ENCODE results near the gene RETREG1. TPM values are rescaled to one million over a fixed set of nuclear protein-coding genes. Genes with fewer than 3 reads are reported as not detected.
"Not testable (repeated sequence)": the region's sequence is repeated elsewhere in the genome, so short reads cannot be mapped to it uniquely, and the experiment has no call there.

The RETREG1 gene
- polyA plus RNA-seq, 5 donors = 2.6 to 3.9 (median 3.0) TPM

DNA sequence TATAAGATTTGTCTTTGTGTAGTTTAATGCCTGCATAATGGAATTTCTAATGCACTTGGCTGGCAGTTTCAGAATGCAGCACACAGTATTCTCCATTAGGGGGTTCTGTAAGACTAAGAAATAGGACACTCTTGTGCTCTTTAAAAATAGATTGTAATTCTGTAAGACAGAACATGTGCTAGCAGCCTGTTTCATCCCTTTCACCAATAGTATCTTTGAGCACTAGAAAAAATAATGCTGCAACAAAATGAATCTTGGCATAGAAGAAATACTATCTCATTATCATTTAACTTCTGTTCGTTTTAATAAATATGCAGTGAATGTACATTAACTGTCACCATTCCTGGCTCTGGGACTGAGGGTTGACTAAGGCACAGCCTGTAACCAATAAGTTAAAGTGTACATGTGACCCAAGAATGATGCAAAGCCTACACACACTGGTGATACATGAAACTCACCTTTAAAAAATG lies 127.4 kb downstream of the RETREG1 start:
- DNase-seq = peak; percentile 38 to 46

DNA sequence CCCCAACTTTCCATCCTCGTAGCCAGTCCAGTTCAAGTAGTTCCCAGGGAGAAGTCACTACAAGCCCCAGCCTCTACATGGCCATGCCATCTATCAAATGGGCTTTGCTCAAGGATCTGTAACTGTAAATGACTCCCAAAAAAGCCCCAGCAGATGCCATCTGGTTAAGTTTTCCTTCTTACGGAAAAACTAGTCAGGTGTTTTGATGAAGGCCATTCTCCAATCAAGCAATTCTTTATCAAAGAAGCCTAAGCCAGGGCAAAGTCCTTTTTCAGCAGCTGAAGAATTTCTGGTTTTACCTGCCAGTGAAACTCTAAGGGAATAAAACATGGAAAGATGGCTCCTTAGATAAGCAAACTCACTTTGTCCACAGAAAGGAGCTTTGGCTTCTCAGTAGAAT lies 129.3 kb downstream of the RETREG1 start:
- no peak for DNase-seq

DNA sequence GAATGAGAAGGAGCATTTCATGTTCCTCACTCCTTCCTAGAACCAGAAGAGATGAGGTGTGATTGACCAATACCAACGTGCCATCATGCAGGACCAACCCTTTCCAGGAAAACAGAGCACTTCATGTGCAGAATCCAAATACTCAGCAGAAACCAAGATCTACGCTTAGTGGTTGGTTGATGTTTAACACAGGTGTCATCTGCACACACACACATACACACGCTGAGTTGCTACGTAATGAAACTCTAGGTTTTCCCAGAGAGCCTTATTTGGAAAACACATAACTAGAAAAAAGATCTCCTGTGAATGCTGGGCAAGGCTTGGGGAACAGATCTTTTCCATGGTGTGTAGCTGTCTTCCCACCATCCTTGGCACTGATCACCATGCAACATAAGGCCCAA lies 130.1 kb downstream of the RETREG1 start:
- no peak for DNase-seq

DNA sequence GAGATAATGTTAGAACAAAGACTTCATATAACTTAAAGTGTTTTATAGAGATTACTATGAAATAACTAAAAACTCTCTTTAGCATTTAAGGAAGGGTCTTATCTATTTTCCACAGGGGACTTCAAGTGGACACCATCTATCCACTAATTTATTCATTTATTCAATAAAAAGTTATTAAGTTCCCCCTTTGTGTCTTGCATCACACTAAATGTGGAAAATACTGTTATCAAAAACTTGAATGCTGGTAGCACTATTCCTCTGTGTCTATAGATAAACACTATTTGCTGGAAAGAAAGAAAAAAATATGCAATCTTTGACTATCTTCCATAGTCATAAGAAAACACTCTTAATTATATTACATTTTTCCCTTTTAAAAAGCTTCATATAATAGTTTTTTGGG lies 131.1 kb downstream of the RETREG1 start:
- DNase-seq = no peak

DNA sequence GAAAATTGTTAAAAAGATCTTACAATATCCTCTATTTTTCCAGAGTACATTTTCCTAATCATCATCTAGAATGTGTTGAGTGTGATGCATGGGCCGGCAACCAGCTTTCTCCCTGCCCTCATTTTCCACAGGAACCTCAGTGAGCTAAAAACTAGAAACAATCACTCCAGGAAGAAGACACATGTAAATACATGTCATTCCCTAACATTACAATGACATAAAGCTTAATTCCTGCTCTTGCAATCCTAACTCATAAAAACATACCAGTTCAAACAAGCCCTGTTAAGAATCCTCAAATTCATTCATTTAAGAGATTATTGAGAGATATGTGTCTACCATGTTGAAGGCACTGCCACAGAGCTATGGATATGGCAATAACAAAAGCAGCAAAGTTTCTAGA lies 132.7 kb downstream of the RETREG1 start:
- no peak for DNase-seq

DNA sequence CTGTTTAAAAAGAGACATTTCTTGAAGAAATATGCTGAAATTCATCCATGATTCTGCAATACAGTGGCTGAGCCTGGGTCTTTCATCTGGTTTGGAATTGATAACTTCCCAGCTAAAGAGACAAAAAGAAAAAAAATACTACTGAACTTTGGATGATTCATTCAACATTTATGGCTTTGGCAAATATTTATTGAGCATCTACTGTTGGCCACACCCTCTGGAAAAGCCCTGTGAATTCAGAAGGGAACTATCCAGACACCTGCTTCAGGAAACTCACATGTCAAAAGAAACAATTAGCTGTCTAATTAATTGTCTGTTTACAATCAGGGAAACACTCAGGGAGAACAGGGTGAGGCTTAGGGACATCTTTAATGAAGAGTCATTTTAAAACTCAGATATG lies 133.4 kb downstream of the RETREG1 start:
- DNase-seq = no peak

DNA sequence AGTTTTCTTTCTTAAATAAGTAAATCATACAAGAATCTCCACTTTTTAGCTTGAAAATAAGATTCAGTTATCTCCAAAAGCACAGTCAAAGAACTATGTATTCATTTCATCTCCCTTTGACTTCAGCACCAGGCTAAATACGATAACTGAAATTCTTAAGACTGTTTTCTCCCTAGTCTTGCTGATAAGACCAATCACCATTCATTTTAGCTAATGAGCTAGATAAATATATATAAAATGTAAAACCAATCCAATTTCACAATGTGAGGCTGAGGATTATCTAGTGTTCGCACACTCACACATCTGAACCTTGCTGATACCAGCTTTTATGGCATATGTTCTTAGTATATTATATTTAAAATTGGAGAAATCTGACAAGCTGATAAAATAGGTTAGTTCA lies 133.9 kb downstream of the RETREG1 start:
- no peak for DNase-seq

DNA sequence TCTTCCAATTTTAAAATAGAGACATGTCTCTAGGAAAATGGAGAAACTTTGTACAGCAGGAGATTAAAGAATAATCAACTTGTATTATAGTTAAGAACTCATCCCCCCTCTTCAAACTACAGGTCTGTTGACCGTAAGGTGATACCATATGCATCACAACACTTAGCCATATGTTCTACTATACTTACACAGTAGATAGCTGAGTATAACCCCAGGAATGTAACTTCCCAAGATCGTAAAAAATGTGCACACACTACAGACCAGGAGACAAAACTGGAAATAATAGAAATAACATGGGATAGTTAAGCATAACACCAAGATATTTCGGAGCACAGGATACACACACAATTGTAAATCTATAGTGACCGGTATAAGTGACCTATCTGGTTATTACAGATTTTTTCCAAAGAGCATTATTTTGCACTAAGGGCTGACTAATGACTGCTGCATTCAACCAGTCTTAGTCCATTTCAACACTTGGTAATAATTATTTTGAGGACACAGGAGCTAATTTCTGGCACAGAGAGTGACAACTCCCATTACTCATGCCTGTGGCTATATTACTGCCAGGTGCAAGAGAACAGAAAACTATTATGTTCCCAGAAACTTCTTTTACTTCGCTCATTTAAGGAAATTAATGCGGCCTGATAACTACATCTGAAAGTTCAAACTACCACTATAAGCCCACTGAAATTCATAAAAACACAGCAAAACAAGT lies 135.8 kb downstream of the RETREG1 start:
- no peak for DNase-seq

DNA sequence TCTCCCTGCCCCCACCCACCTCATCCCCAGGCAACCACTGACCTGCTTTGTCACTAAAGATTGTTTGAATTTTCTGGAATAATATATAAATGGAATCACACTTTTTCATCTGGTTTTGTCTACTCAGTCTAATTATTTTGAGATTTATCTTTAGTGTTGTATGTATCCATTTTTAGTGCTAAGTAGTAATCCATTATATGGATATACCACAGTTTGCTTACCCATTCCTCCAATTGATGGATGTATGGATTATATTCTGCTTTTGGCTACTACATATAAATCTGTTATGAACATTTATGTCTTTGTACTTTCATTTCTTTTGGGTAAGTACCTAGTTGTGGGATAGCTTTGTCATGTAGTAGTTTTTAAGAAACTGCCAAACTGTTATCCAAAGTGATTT lies 136.7 kb downstream of the RETREG1 start:
- no peak for DNase-seq

DNA sequence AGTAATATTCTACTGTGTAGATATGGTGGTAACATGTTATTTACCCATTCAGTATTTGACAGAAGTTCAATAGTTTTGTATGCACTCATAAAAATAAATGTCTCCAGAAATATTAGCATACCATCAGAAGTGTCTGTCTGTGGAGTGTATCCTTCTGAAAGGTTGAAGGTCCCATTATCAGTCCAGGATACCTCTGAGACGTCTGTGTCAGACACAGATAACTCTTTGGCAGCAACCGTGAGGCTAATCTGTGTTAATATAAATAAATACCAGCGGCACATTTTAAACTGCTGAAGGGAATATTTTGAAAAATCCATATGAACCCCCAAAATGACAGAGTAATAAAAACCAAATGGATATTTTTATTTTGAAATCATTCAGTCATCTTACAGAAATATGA lies 139.3 kb downstream of the RETREG1 start:
- no peak for DNase-seq

DNA sequence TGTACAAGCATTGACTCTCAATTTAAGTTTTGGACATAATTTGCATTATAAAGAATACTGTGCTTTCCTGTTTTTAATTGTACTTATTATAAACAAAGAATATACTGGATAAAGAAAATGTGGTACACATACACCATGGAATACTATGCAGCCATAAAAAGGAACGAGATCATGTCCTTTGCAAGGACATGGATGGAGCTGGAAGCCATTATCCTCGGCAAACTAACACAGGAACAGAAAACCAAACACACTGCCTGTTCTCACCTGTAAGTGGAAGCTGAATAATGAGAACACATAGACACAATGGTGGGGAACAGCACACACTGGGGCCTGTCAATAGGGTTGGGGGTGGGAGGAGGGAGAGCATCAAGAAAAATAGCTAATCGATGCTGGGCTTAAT lies 140.4 kb downstream of the RETREG1 start:
- not testable (repeated sequence) for DNase-seq

DNA sequence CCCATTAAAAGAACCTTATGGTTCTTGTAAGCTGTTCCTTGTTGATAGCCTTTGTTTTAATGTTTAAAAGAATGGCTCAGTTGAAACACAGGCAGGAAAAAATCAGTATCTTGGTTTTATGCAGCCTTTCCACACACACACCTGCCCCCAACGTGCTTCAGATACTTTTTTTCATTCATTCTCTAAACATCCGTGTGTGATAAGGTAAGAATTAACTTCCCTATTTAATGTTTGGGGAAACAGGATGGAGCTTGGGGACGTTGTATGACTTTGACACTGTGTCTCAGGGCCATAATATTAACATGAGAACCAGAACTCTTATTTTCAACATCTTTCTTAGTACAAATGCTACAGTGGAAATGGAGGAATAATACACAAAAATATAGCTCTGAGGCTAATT lies 145.4 kb downstream of the RETREG1 start:
- no peak for DNase-seq

DNA sequence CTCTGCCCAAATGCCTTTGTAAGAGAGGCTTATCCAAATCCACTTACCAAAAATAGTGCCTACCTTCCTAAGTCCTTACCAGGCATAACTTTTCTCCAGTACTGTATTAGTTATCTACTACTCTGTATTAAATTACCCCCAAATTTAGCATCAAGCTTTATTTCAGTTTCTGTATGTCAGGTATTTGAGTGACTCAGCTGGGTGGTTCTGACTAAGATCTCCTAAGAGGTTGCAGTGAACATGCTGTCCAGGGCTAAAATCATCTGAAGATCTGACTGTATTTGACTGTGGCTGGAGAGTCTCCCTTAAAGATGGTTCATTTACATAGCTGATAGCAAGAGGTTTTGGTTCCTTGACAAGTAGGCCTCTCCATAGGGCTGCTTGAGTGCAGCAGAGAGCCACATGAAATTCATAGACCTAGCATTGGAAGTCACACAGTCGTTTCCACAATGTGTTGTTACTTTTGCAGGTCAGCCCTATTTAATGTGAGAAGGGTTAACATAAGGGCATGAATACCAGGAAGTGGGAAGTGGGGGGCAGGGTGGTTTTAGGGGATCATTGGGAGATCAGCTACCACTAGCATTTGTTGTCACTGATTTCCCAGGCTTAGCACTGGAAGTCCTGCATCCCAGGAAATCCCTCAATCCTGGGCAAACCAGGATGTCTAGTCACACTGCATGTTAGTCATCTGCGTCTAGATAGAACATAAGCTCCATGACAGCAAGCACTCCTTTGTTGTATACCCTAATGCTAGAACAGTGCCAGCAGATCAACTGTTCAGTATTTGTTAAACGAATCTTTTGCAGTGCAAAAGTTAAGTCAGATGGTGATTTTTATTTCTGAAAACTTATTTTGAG lies 149.2 kb downstream of the RETREG1 start:
- no peak for DNase-seq

DNA sequence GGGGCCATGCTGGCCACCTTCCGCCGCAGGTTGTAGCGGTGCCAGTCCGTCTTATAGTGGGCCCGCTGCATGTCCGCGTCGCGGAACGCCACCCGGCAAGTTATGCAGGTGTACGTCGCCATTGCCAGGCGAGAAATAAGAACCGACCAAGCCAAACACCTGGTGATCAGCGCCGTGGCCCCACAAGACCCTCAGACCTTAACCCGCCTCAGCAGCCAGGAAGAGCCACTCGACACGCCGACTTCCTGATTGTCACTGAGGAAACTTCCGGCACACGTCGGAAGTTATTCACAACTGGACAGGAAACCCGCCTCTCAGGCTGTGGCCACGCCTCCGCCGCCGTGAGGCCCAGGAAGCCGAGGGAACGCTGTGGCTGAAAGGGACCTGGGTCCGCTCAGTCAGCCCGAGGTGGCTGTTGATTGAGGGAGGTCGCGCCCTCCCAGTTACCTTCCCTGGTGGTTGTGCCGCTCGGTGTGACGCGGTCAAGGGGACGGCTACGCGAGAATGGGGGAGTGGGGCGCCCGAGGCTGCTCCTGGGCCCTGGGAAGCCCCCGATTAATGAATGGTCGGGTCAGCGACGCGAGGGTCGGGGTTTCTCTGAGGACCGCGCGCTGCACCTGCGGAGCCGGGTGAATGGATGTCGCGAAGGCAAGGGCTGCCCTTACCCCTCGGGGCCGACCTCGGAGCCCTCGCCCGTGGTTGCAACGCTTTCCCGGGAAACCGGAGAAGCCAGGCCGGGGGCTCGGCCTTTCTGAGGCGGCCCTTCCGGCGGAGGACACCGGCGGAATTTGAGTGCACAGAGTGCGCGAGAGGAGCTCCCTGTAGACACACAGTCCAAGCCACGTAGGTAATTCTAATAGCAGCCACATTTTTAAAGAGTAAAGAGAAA lies 151.0 kb downstream of the RETREG1 start, which contains the start of gene ZNF622:
ZNF622 (minus strand) TSS at position 257 of the 889 bp plus-strand sequence; CDS start at position 122, 135 bp downstream.
- DNase-seq = peak; percentile 83 to 86

DNA sequence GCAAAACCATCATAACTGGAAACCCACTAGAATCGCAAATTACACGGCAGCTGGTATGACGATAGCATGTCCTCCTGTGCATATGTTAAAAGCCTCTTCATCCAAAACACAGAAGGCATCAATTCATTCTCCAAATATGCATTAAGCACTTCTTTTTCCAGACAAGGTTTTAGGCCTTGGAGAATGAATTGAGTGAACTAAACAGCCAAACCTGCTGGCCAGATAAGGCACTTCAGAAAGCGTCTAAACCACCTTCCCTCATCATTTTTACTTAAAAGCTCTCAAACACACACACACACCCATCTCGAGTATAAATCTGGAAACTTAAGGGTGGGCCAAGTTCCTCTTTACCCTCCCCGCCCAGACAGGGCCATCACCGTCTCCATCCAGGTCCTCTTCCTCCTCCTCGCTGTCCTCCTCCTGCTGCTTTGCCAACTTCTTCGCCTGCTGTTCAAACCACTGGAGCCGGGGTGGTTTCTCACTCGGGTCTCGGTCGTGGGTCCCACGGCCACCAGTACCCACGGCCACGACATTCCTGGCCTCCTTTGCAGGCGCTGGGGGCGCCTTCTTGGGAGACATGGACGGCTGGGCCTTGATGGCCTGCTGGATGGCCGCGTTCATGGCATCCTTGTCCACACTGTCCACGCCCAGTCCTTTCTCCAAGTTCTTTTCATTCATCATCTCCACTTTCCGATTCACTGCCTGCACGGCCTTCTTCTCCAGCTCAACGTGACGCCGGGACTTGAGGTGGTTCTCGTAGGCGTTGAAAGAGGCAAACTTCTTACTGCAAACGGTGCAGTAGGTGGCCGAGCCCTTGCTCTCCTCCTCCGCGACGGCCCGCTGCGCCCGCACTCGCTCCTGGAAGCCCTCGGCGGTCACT lies 151.9 kb downstream of the RETREG1 start:
- DNase-seq = no peak

DNA sequence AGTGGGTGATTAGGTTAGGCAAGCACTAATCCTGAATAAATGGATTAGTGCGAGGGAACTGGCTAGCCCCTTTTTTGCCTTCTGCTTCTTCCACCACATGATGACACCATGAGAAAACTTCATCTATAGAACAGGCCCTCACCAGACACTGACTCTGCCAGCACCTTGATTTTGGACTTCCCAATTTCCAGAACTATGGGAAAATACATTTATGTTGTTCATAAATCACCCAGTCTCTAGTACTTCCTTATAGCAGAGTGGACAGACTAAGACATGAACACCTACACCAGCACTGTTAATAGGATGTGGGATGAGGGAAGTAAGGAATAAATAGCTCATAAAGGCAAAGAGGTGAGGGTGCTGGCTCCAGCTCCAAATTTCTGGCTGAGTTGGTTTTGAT lies 152.6 kb downstream of the RETREG1 start:
- no peak for DNase-seq

DNA sequence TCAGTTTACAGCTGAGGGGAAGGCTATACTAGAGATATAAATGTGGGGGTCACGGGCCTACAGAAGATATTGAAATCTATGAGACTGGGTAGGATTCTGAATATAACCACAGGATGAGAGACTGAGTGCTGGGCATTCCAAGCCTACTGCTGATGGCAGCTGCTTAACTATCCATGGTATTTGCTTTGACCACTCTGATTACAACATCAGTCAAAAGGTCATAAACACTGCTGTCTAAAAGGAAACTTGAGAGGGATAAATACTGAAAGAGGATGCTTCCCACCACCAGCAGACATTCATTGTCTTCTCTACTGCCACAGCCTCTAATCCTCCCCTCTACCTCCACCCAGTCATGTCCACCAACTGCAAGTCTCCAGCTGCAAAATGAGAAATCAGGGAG lies 155.0 kb downstream of the RETREG1 start:
- DNase-seq = no peak

DNA sequence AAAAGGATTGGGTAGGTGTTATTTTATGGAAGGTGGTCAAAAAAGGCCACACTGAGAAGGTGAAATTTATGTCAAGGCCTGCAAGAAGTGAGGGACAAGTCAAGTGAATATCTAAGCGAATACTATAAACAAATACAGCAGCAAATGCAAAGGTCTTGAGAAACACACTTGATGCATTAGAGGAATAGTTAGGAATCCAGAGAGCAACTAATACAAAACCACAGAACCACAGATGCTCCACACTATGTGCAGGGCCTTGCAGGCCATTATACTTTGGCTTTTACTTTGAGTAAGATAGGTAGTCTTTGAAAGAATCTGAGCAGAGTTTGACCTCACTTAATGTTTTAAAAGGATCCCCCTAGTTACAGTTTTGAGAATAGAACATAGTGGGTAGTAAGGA lies 155.8 kb downstream of the RETREG1 start:
- no peak for DNase-seq

DNA sequence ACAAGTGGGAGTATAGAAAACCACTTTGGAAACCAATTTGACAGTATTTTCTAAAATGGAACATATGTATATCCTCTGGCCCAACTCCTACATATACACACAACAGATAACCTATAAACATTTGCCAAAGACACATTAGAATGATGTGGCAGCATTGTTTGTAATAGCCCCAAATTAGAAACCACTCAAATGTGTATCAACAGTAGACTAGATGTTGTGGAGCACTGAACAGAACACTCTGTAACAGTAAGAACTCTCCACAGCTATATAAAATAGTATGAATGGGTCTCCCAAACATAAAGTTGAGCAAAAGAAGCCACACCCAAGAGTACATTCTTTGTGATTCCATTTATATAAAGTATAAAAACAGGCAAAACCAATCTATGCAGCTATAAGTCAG lies 157.3 kb downstream of the RETREG1 start:
- DNase-seq = no peak

DNA sequence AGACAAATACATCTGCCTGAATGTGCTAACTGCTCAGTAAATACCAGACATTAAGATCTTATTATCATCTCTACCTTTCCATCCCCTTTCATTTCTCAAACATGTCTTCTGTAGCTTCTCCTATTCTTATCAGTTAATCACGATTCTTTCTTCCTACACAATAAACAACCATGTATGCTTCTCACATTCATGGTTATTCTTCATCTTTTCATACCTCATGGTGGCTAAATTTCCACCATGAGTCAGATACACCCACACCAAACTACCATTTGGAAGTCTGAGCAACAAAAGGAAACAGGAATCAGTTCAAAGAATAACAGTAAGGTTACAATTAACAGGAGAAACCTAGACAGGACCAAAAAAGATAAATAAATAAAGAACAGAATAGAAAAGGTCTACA lies 158.9 kb downstream of the RETREG1 start:
- DNase-seq = no peak

DNA sequence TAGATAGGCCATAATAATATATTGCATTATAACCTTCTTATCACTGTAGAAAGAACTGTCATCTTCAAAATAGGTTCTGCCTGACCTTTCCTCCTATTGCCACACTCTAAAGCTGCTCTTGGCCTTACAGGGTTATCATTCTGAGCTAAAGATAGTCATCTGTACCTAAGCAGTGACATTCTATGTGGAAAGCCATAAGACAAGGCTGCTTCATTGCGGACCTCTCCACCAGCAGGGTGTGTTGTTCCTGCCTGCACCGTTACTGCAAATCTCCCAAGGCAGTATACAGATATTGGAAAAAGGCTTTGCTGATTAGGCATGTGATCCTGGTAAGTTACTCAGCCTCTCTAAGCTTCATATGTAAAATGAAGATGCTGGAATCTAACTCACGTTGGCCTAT lies 159.3 kb downstream of the RETREG1 start:
- no peak for DNase-seq

All from right lung (tissue), 5 donors.